ENCODE measurements around the gene KNOP1.
A peak's percentile ranks its signal among the peaks of the same experiment; 100 is the strongest.

The KNOP1 gene

GRCh38 chr16:19749571-19750080 lies 31.6 kb upstream of the KNOP1 start:
- no peaks in the 10 kb centered on the region for H3K4me1 Mint-ChIP-seq
- H3K4me3 Mint-ChIP-seq: no peak overlapping the region
- DNase-seq: no peak
- CTCF ChIA-PET: interaction anchor here (1.0 kb wide), 1 partner anchor 10 kb away, joined by 3 read pairs; no protein-coding TSS in a partner anchor
- H3K36me3 Mint-ChIP-seq: no peaks in the 10 kb centered on the region
- peaks cover 3% of the 10 kb centered on the region for H3K27me3 Mint-ChIP-seq
- no peaks in the 10 kb centered on the region for H3K9me3 Mint-ChIP-seq
- H3K27ac Mint-ChIP-seq: no peak overlapping the region

GRCh38 chr16:19748389-19749168 lies 30.6 kb upstream of the KNOP1 start:
- CTCF ChIA-PET: interaction anchor here (1.0 kb wide), 1 partner anchor 9 kb away, joined by 3 read pairs; no protein-coding TSS in a partner anchor
- H3K4me3 Mint-ChIP-seq: no peak overlapping the region
- H3K36me3 Mint-ChIP-seq: no peaks in the 10 kb centered on the region
- no peaks in the 10 kb centered on the region for H3K4me1 Mint-ChIP-seq
- no peak for DNase-seq
- peaks cover 4% of the 10 kb centered on the region for H3K27me3 Mint-ChIP-seq
- no peak overlapping the region for H3K27ac Mint-ChIP-seq
- no peaks in the 10 kb centered on the region for H3K9me3 Mint-ChIP-seq

GRCh38 chr16:19746561-19746960 lies 28.5 kb upstream of the KNOP1 start:
- Mint-ChIP-seq H3K27ac (no peak overlapping the region), H3K9me3 (no peaks in the 10 kb centered on the region), H3K4me1 (no peaks in the 10 kb centered on the region), H3K4me3 (no peak overlapping the region), H3K27me3 (peaks cover 3% of the 10 kb centered on the region), H3K36me3 (no peaks in the 10 kb centered on the region)
- DNase-seq: no peak
- CTCF ChIA-PET: no interaction called here

GRCh38 chr16:19745286-19746010 lies 27.4 kb upstream of the KNOP1 start:
- Mint-ChIP-seq H3K9me3 (no peaks in the 10 kb centered on the region), H3K27me3 (peaks cover 3% of the 10 kb centered on the region), H3K27ac (no peak overlapping the region), H3K4me1 (no peaks in the 10 kb centered on the region), H3K36me3 (no peaks in the 10 kb centered on the region), H3K4me3 (no peak overlapping the region)
- no peak for DNase-seq
- CTCF ChIA-PET: no interaction called here

GRCh38 chr16:19744670-19745069 lies 26.6 kb upstream of the KNOP1 start:
- Mint-ChIP-seq H3K9me3 (no peaks in the 10 kb centered on the region), H3K27ac (no peak overlapping the region)
- DNase-seq: no peak

GRCh38 chr16:19743816-19744159 lies 25.8 kb upstream of the KNOP1 start:
- Mint-ChIP-seq H3K27ac (no peak overlapping the region), H3K27me3 (peaks cover 3% of the 10 kb centered on the region), H3K4me1 (no peaks in the 10 kb centered on the region), H3K9me3 (no peaks in the 10 kb centered on the region), H3K36me3 (no peaks in the 10 kb centered on the region), H3K4me3 (no peak overlapping the region)
- CTCF ChIA-PET: no interaction called here
- DNase-seq: no peak

More at GRCh38 chr16:19744670-19745069, 26.6 kb upstream of the KNOP1 start:
- Mint-ChIP-seq H3K27me3 (peaks cover 3% of the 10 kb centered on the region), H3K4me3 (no peak overlapping the region), H3K36me3 (no peaks in the 10 kb centered on the region), H3K4me1 (no peaks in the 10 kb centered on the region)
- CTCF ChIA-PET: no interaction called here

GRCh38 chr16:19741354-19741753 lies 23.3 kb upstream of the KNOP1 start:
- H3K4me3 Mint-ChIP-seq: no peak overlapping the region
- H3K27ac Mint-ChIP-seq: no peak overlapping the region
- H3K36me3 Mint-ChIP-seq: no peaks in the 10 kb centered on the region
- peaks cover 3% of the 10 kb centered on the region for H3K27me3 Mint-ChIP-seq
- DNase-seq: no peak
- no peaks in the 10 kb centered on the region for H3K9me3 Mint-ChIP-seq
- H3K4me1 Mint-ChIP-seq: no peaks in the 10 kb centered on the region
- CTCF ChIA-PET: no interaction called here

GRCh38 chr16:19737306-19738038 lies 19.4 kb upstream of the KNOP1 start:
- Mint-ChIP-seq H3K36me3 (no peaks in the 10 kb centered on the region), H3K27me3 (no peaks in the 10 kb centered on the region), H3K4me1 (no peaks in the 10 kb centered on the region), H3K27ac (no peak overlapping the region), H3K9me3 (no peaks in the 10 kb centered on the region), H3K4me3 (no peak overlapping the region)
- CTCF ChIA-PET: no interaction called here
- no peak for DNase-seq

- Mint-ChIP-seq H3K4me1 (no peaks in the 10 kb centered on the region), H3K27ac (no peak overlapping the region), H3K36me3 (no peaks in the 10 kb centered on the region), H3K4me3 (no peak overlapping the region), H3K27me3 (no peaks in the 10 kb centered on the region), H3K9me3 (no peaks in the 10 kb centered on the region)
- CTCF ChIA-PET: no interaction called here
- DNase-seq: no peak
Measured at GRCh38 chr16:19735074-19735867, 17.2 kb upstream of the KNOP1 start.

GRCh38 chr16:19733551-19733950 lies 15.5 kb upstream of the KNOP1 start:
- CTCF ChIA-PET: no interaction called here
- no peaks in the 10 kb centered on the region for H3K27me3 Mint-ChIP-seq
- DNase-seq: no peak
- no peak overlapping the region for H3K4me3 Mint-ChIP-seq
- no peaks in the 10 kb centered on the region for H3K4me1 Mint-ChIP-seq
- no peaks in the 10 kb centered on the region for H3K9me3 Mint-ChIP-seq
- no peaks in the 10 kb centered on the region for H3K36me3 Mint-ChIP-seq
- H3K27ac Mint-ChIP-seq: no peak overlapping the region

- no peak for DNase-seq
- Mint-ChIP-seq H3K27ac (no peak overlapping the region), H3K36me3 (no peaks in the 10 kb centered on the region), H3K27me3 (no peaks in the 10 kb centered on the region), H3K9me3 (no peaks in the 10 kb centered on the region), H3K4me3 (no peak overlapping the region), H3K4me1 (no peaks in the 10 kb centered on the region)
- CTCF ChIA-PET: no interaction called here
Measured at GRCh38 chr16:19728636-19728965, 10.6 kb upstream of the KNOP1 start.

- CTCF ChIA-PET: no interaction called here
- no peak for DNase-seq
- Mint-ChIP-seq H3K27me3 (no peaks in the 10 kb centered on the region), H3K4me1 (peaks cover 7% of the 10 kb centered on the region), H3K27ac (no peak overlapping the region), H3K36me3 (no peaks in the 10 kb centered on the region), H3K9me3 (no peaks in the 10 kb centered on the region), H3K4me3 (no peak overlapping the region)
Measured at GRCh38 chr16:19722981-19723380, 5.0 kb upstream of the KNOP1 start.

- Mint-ChIP-seq H3K36me3 (no peaks in the 10 kb centered on the region), H3K27me3 (no peaks in the 10 kb centered on the region), H3K9me3 (no peaks in the 10 kb centered on the region), H3K4me3 (no peak overlapping the region), H3K27ac (no peak overlapping the region), H3K4me1 (peaks cover 10% of the 10 kb centered on the region)
- DNase-seq: no peak
- CTCF ChIA-PET: interaction anchor here (1.1 kb wide), 1 partner anchor 17 kb away, joined by 3 read pairs; no protein-coding TSS in a partner anchor
Measured at GRCh38 chr16:19722269-19722952, 4.4 kb upstream of the KNOP1 start.

GRCh38 chr16:19718624-19718965 lies 568 bp upstream of the KNOP1 start:
- H3K9me3 Mint-ChIP-seq: no peaks in the 10 kb centered on the region
- H3K4me1 Mint-ChIP-seq: peaks cover 24% of the 10 kb centered on the region
- peak; percentile 36 for DNase-seq
- peaks cover 13% of the 10 kb centered on the region for H3K36me3 Mint-ChIP-seq
- CTCF ChIA-PET: no interaction called here
- H3K27ac Mint-ChIP-seq: no peak overlapping the region
- peak overlapping the region; percentile 93 for H3K4me3 Mint-ChIP-seq
- no peaks in the 10 kb centered on the region for H3K27me3 Mint-ChIP-seq
